WTC11 (cell line): ENCODE data around the gene SLIT1. TPM values are rescaled to one million over a fixed set of nuclear protein-coding genes. Genes with fewer than 3 reads are reported as not detected.

Experiments
- ATAC-seq: fragments of 200-7000 bp; cut with Tn5 transposase; 2 replicates; pipeline ENCODE4 v1.10.0; 2021; ENCODE audit warnings: mild to moderate bottlenecking, moderate library complexity
- CTCF ChIA-PET: fragments of 300-600 bp; sonication (Branson Sonifier 250); formaldehyde crosslinking; loops from one replicate; lab custom pipeline; 2021; ENCODE audit warnings: antibody characterized with exemption; lab: Charles Lee
- POLR2A ChIA-PET: fragments of 350-600 bp; sonication (Branson Sonifier 250); formaldehyde crosslinking; loops from one replicate; lab custom pipeline; 2021; ENCODE audit warnings: antibody characterized with exemption; lab: Charles Lee
- DNase-seq: peaks from one replicate; pipeline ENCODE4 v3.0.0; 2021; ENCODE audit warnings: low spot score
- H3K27ac Mint-ChIP-seq: 2 replicates; pipeline ENCODE4 v1.8.0; 2021; ENCODE audit warnings: mixed read lengths
- H3K27me3 Mint-ChIP-seq: 2 replicates; pipeline ENCODE4 v1.8.0; 2021; ENCODE audit warnings: low read depth, mild to moderate bottlenecking, moderate library complexity, mixed read lengths
- H3K36me3 Mint-ChIP-seq: 2 replicates; pipeline ENCODE4 v1.8.0; 2021; ENCODE audit warnings: mixed read lengths
- H3K4me1 Mint-ChIP-seq: 2 replicates; pipeline ENCODE4 v1.8.0; 2022; ENCODE audit warnings: mixed read lengths
- H3K4me3 Mint-ChIP-seq: 2 replicates; pipeline ENCODE4 v1.8.0; 2021; ENCODE audit warnings: mild to moderate bottlenecking, moderate library complexity, mixed read lengths
- H3K9me3 Mint-ChIP-seq: 2 replicates; pipeline ENCODE4 v1.8.0; 2021; ENCODE audit warnings: mixed read lengths
- ATF3 ChIP-seq: sonication (generic); formaldehyde crosslinking; conservative IDR thresholded peaks from 2 replicates; pipeline ENCODE4 v1.8.1; 2022; ENCODE audit warnings: mild to moderate bottlenecking, missing genetic modification reagents
- CBFB ChIP-seq: sonication (generic); formaldehyde crosslinking; IDR thresholded peaks from 2 replicates; pipeline ENCODE4 v1.8.1; 2022; ENCODE audit warnings: mild to moderate bottlenecking, low read depth, missing genetic modification reagents
- E2F5 ChIP-seq: sonication (generic); formaldehyde crosslinking; IDR thresholded peaks from 2 replicates; pipeline ENCODE4 v1.8.1; 2022; ENCODE audit warnings: mild to moderate bottlenecking, moderate library complexity, missing genetic modification reagents
- ELF4 ChIP-seq: sonication (generic); formaldehyde crosslinking; IDR thresholded peaks from 2 replicates; pipeline ENCODE4 v1.8.1; 2022; ENCODE audit warnings: low read depth, mild to moderate bottlenecking, moderate library complexity, missing genetic modification reagents
- ETV6 ChIP-seq: sonication (generic); formaldehyde crosslinking; IDR thresholded peaks from 2 replicates; pipeline ENCODE4 v1.8.1; 2022; ENCODE audit warnings: mild to moderate bottlenecking, missing genetic modification reagents
- FOXJ3 ChIP-seq: sonication (generic); formaldehyde crosslinking; IDR thresholded peaks from 2 replicates; pipeline ENCODE4 v1.9.0; 2021; ENCODE audit warnings: missing genetic modification reagents, mild to moderate bottlenecking, borderline replicate concordance
- HMGA2 ChIP-seq: fragments of 250-450 bp; sonication (Bioruptor Pico); IDR thresholded peaks from 2 replicates; pipeline ENCODE4 v1.4.0; 2021; ENCODE audit warnings: mild to moderate bottlenecking, moderate library complexity
- JAZF1 ChIP-seq: fragments of 250-450 bp; sonication (Bioruptor Pico); IDR thresholded peaks from 2 replicates; pipeline ENCODE4 v1.9.0; 2021; ENCODE audit warnings: moderate library complexity, mild to moderate bottlenecking, inconsistent platforms
- NFE2L1 ChIP-seq: sonication (generic); formaldehyde crosslinking; IDR thresholded peaks from 2 replicates; pipeline ENCODE4 v1.8.1; 2023; ENCODE audit warnings: missing genetic modification reagents
- PRDM15 ChIP-seq: sonication (generic); formaldehyde crosslinking; IDR thresholded peaks from 2 replicates; pipeline ENCODE4 v1.8.0; 2022; ENCODE audit warnings: missing genetic modification reagents
- RELA ChIP-seq: sonication (generic); formaldehyde crosslinking; IDR thresholded peaks from 2 replicates; pipeline ENCODE4 v1.8.1; 2022; ENCODE audit warnings: missing genetic modification reagents, mild to moderate bottlenecking, borderline replicate concordance
- TCF7 ChIP-seq: sonication (generic); formaldehyde crosslinking; IDR thresholded peaks from 2 replicates; pipeline ENCODE4 v1.8.0; 2022; ENCODE audit warnings: mild to moderate bottlenecking, low read depth, missing genetic modification reagents, moderate library complexity
- TEAD1 ChIP-seq: sonication (generic); formaldehyde crosslinking; IDR thresholded peaks from 2 replicates; pipeline ENCODE4 v1.8.0; 2022; ENCODE audit warnings: mild to moderate bottlenecking, missing genetic modification reagents
- USF1 ChIP-seq: sonication (generic); formaldehyde crosslinking; IDR thresholded peaks from 2 replicates; pipeline ENCODE4 v1.8.0; 2022; ENCODE audit warnings: mild to moderate bottlenecking, missing genetic modification reagents
- ZNF263 ChIP-seq: sonication (generic); formaldehyde crosslinking; IDR thresholded peaks from 2 replicates; pipeline ENCODE4 v1.8.1; 2022; ENCODE audit warnings: low read depth, mild to moderate bottlenecking, moderate library complexity, missing genetic modification reagents
- ZNF281 ChIP-seq: sonication (generic); formaldehyde crosslinking; IDR thresholded peaks from 2 replicates; pipeline ENCODE4 v1.8.0; 2023; ENCODE audit warnings: mild to moderate bottlenecking, missing genetic modification reagents
- total RNA-seq: library from RNA; stranded (reverse); gene quantifications from 3 replicates; pipeline ENCODE4 v1.2.3, GENCODE V29; 2021

Gene SLIT1
- total RNA-seq, 1 experiment from 2014 or later, result 1.6 TPM

GRCh38 chr10:96949039-96949683 lies 236.6 kb downstream of the SLIT1 start:
- Mint-ChIP-seq H3K4me1 (no peaks in the 10 kb centered on the region), H3K27me3 (no peaks in the 10 kb centered on the region), H3K27ac (no peak overlapping the region), H3K4me3 (no peak overlapping the region), H3K36me3 (no peaks in the 10 kb centered on the region), H3K9me3 (no peaks in the 10 kb centered on the region)
- CTCF ChIA-PET, result interaction anchor here (0.7 to 1.0 kb wide), 3 partner anchors 9 to 76 kb away, joined by 3 to 4 read pairs (median 3); no protein-coding TSS in a partner anchor
- TF ChIP-seq TEAD1 (CRISPR knock-in tag) (no peak), ETV6 (no peak), RELA (no peak), TCF7 (no peak), PRDM15 (CRISPR knock-in tag) (no peak), CBFB (no peak), ZNF263 (CRISPR knock-in tag) (no peak), ELF4 (CRISPR knock-in tag) (no peak), HMGA2 (CRISPR knock-in tag) (no peak), USF1 (CRISPR knock-in tag) (no peak), ATF3 (CRISPR knock-in tag) (no peak), ZNF281 (CRISPR knock-in tag) (no peak), JAZF1 (CRISPR knock-in tag) (no peak), NFE2L1 (CRISPR knock-in tag) (no peak), FOXJ3 (no peak), E2F5 (CRISPR knock-in tag) (no peak)
- ATAC-seq (0 out of 2 replicates have a peak, but pooled peaks have one; percentile 26), DNase-seq (no peak)
- POLR2A ChIA-PET, result no interaction called here

Other genes with a start within 250 kb of the SLIT1 start
- 35.5 to 42.2 TPM (median 38.0 TPM) in 3 replicates for gene ARHGAP19, start 106.7 kb upstream of the SLIT1 start, total RNA-seq
- 7.0 to 8.2 TPM (median 7.6 TPM) in 3 replicates for gene FRAT1, start 133.3 kb upstream of the SLIT1 start, total RNA-seq
- 48.2 to 53.5 TPM (median 50.8 TPM) in 3 replicates for gene FRAT2, start 148.8 kb upstream of the SLIT1 start, total RNA-seq
- 44.9 to 56.6 TPM (median 45.6 TPM) in 3 replicates for gene RRP12, start 215.4 kb upstream of the SLIT1 start, total RNA-seq
- gene PGAM1, start 240.2 kb upstream of the SLIT1 start, total RNA-seq, result 833 to 990 TPM (median 989 TPM) in 3 replicates